Brain microvascular endothelial cell (primary cell): ENCODE data around the gene HMBS.

Experiments used
- DNase-seq: peaks from one replicate; pipeline ENCODE4 v3.0.0-alpha.2; 2020
- H3K27ac ChIP-seq: fragments of 250-450 bp; sonication (Bioruptor Pico); 2 replicates; pipeline ENCODE4 v1.5.1; 2020; ENCODE audit warnings: mild to moderate bottlenecking, moderate library complexity
- H3K27me3 ChIP-seq: fragments of 250-450 bp; sonication (Bioruptor Pico); replicated peaks from 2 replicates; pipeline ENCODE4 v1.5.1; 2020; ENCODE audit warnings: mild to moderate bottlenecking
- H3K36me3 ChIP-seq: fragments of 250-450 bp; sonication (Bioruptor Pico); replicated peaks from 2 replicates; pipeline ENCODE4 v1.5.1; 2020; ENCODE audit warnings: mild to moderate bottlenecking
- H3K4me3 ChIP-seq: 2 replicates; pipeline ENCODE4 v1.5.1; 2011; ENCODE audit warnings: low read depth, mild to moderate bottlenecking, control low read depth, low read length, moderate library complexity
- in situ Hi-C: cut with HindIII; loops from 2 replicates; pipeline ENCODE4 v1.10.0; 2017; ENCODE audit warnings: low sequenced_read_pairs, low pct_ligation_motif_present
- TF ChIP-seq, protein P1 (sequence below): IDR thresholded peaks from 2 replicates; pipeline ENCODE4 v1.5.1; 2011; ENCODE audit warnings: low read depth, mild to moderate bottlenecking, moderate library complexity, low read length, control low read depth, inconsistent platforms; ENCODE audit errors: missing control alignments

The HMBS gene

DNA sequence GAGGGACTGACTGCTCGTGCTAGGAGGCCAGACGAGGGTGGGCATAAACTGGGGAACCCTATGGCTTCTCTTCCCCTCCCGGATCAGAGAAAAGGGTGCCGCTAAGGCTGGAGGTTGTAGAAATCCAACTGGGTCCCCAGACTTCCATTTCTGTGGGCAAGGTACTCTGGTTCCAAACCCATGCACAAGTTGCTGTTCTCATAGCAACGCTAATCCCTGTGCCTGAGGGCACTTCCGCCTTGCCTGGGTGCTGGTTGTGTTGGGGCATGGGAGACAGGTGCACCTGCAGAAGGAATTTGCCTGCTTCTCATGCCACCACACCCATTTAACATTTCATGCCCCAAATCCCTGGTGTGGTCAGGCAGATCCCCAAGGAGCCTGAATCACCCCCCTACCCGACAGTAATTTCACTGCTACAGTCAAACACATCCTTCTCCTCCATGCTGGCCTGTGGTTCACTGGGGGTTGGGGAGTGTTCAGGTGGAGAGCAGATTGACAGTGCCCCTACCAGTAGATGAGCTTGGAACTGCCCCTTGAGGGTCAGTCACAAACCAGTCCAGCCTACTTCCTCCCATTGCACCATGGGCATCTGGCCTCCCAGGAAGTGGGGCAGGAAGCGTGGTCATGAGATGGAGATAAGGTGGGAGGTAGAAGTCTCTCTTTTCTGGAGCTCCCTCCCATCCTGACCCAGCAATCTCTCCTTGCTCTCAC is 23.6 kb downstream of the HMBS start:
- Histone ChIP-seq H3K27me3 (no peaks in the 10 kb centered on the region), H3K36me3 (peaks cover 34% of the 10 kb centered on the region), H3K4me3 (peak overlapping the region; percentile 79), H3K27ac (no peak overlapping the region)
- TF ChIP-seq, protein P1, sequence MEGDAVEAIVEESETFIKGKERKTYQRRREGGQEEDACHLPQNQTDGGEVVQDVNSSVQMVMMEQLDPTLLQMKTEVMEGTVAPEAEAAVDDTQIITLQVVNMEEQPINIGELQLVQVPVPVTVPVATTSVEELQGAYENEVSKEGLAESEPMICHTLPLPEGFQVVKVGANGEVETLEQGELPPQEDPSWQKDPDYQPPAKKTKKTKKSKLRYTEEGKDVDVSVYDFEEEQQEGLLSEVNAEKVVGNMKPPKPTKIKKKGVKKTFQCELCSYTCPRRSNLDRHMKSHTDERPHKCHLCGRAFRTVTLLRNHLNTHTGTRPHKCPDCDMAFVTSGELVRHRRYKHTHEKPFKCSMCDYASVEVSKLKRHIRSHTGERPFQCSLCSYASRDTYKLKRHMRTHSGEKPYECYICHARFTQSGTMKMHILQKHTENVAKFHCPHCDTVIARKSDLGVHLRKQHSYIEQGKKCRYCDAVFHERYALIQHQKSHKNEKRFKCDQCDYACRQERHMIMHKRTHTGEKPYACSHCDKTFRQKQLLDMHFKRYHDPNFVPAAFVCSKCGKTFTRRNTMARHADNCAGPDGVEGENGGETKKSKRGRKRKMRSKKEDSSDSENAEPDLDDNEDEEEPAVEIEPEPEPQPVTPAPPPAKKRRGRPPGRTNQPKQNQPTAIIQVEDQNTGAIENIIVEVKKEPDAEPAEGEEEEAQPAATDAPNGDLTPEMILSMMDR, result no peak
- in situ Hi-C loops, result no loop called here
- DNase-seq, result no peak

DNA sequence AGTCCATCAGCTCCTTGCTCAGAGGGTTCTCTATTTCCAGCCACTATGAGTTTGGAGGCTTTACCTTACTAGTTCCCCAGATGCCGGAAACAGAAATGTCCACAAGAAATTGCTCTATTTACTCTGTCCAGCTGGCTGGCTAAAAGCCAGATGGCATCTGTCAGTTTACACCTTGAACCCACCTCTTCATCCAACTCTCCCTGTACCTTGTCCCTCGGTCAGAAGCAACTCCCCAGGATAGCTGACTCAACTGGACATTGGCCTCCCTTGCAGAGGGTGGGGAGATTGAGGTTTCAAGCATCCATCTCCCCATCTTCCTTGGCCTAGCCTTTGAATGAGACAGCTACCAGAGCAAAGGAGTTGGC is 24.2 kb downstream of the HMBS start:
- DNase-seq, result no peak
- TF ChIP-seq, protein P1, result no peak
- H3K36me3 ChIP-seq, result peaks cover 36% of the 10 kb centered on the region
- no peaks in the 10 kb centered on the region for H3K27me3 ChIP-seq
- no peak overlapping the region for H3K27ac ChIP-seq
- in situ Hi-C loops, result no loop called here
- peak overlapping the region; percentile 79 for H3K4me3 ChIP-seq

DNA sequence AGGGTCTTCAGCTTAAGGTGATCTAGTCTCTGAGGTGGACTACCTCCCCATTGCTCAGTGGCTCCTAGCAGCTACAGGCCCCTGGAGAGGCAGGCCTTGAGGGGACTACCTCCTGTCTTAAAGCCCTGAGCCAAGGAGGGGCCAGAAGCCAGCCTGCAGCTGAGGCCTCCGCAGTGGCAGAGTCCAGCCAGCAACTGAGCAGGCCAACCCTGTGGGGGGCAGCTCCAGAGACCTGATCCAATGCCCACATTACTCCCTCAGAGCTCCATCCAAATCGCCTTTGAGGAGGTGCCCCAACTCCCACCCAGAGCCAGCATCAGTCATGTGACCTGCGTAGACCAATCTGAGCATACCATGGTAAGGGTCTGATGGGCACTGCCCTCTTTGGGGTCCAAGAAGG is 25.2 kb downstream of the HMBS start:
- no peak overlapping the region for H3K27ac ChIP-seq
- DNase-seq, result no peak
- TF ChIP-seq, protein P1, result no peak
- no peak overlapping the region for H3K4me3 ChIP-seq
- in situ Hi-C loops, result no loop called here
- H3K27me3 ChIP-seq, result no peaks in the 10 kb centered on the region
- peaks cover 46% of the 10 kb centered on the region for H3K36me3 ChIP-seq

DNA sequence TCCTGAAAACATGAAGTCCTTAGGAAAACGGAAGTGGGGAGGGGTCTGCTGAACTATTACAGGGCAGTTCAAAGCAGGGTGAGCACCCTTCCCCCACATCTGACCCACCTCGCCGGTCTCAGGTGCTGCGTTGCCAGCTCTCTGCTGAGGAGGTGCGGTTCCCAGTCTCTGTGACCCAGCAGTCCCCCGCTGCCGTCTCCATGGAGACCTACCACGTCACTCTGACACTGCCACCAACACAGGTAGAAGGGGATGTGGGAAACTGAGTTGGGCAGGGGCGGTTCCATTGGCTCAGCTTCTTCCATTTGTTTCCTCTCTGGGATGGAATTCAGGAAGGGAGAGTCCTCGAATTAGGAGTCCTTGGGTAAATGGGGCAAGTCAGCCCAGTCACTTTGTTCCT is 25.8 kb downstream of the HMBS start:
- no peak for DNase-seq
- Histone ChIP-seq H3K27me3 (no peaks in the 10 kb centered on the region), H3K36me3 (peaks cover 49% of the 10 kb centered on the region), H3K4me3 (no peak overlapping the region), H3K27ac (no peak overlapping the region)
- TF ChIP-seq, protein P1, result no peak
- in situ Hi-C loops, result no loop called here

DNA sequence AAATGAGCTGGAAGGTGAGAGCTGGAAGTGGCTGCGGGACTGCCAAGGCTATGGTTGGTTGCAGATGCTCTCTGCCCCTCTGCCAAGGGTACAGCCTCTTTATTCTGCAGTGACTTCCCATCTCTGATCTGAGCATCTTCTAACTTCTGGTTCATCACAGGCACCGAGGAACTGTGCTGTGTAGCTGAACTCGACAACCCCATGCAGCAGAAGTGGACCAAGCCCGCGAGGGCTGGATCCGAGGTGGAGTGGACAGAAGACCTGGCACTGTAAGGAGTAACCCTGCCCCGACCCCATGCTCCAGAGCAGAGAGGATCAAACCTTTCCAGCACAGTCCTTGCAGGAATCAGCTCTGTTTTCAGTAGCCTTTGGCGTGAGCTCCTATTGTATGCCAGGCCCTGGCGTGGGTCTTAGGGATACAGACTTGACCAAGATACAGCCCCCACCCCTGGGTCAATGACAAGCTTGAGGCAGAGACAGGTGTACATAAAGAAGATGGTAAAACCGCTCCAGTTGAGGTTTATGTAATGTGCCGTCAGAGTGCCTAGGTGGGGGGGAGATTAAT is 26.8 kb downstream of the HMBS start:
- in situ Hi-C loops, result no loop called here
- Histone ChIP-seq H3K36me3 (peaks cover 57% of the 10 kb centered on the region), H3K27ac (no peak overlapping the region), H3K4me3 (no peak overlapping the region), H3K27me3 (no peaks in the 10 kb centered on the region)
- TF ChIP-seq, protein P1, result no peak
- DNase-seq, result no peak
